Activated naive CD4-positive, alpha-beta T cell treated with anti-CD3 and anti-CD28 coated beads for 36 hours (primary cell): ENCODE measurements around the gene BLTP3A. TPM values are rescaled to one million over a fixed set of nuclear protein-coding genes. Genes with fewer than 3 reads are reported as not detected.
"Not testable (repeated sequence)": the region's sequence is repeated elsewhere in the genome, so short reads cannot be mapped to it uniquely, and the experiment has no call there.

Source experiments
- CTCF ChIA-PET: fragments of 350-600 bp; sonication (Branson Sonifier 250); formaldehyde crosslinking; loops from one replicate; lab custom pipeline; 2021; ENCODE audit warnings: antibody characterized with exemption; lab: Charles Lee
- DNase-seq: peaks from one replicate; pipeline ENCODE4 v3.0.0-alpha.2; 2020
- H3K27ac Mint-ChIP-seq: one replicate; pipeline ENCODE4 v1.8.0; 2021; ENCODE audit warnings: mild to moderate bottlenecking, mixed read lengths
- H3K27me3 Mint-ChIP-seq: one replicate; pipeline ENCODE4 v1.8.0; 2021; ENCODE audit warnings: low read depth, mixed read lengths
- H3K36me3 Mint-ChIP-seq: one replicate; pipeline ENCODE4 v1.8.0; 2021; ENCODE audit warnings: low read depth, mixed read lengths
- H3K4me1 Mint-ChIP-seq: one replicate; pipeline ENCODE4 v1.8.0; 2021; ENCODE audit warnings: low read depth, mixed read lengths
- H3K4me3 Mint-ChIP-seq: one replicate; pipeline ENCODE4 v1.8.0; 2021; ENCODE audit warnings: mild to moderate bottlenecking, moderate library complexity, mixed read lengths
- H3K9me3 Mint-ChIP-seq: one replicate; pipeline ENCODE4 v1.8.0; 2021; ENCODE audit warnings: mixed read lengths
- intact Hi-C: fragments of 100-400 bp; cut with micrococcal nuclease; formaldehyde crosslinking; loops from one replicate; pipeline ENCODE4 v1.15.1; 2023
- total RNA-seq, 2 experiments: library from RNA; stranded (reverse); gene quantifications; one replicate each; pipeline ENCODE4 v1.2.3, GENCODE V29; 2021

BLTP3A gene
- total RNA-seq, 2 experiments from 2014 or later = 17.0 to 17.9 TPM

GRCh38 chr6:34813028-34813713, 21.3 kb downstream of the BLTP3A start:
- H3K4me1 Mint-ChIP-seq = peaks cover 23% of the 10 kb centered on the region
- DNase-seq = no peak
- intact Hi-C loops = no loop called here
- H3K4me3 Mint-ChIP-seq = no peak overlapping the region
- H3K27me3 Mint-ChIP-seq = no peaks in the 10 kb centered on the region
- H3K36me3 Mint-ChIP-seq = no peaks in the 10 kb centered on the region
- no peaks in the 10 kb centered on the region for H3K9me3 Mint-ChIP-seq
- no peak overlapping the region for H3K27ac Mint-ChIP-seq
- CTCF ChIA-PET = no interaction called here

GRCh38 chr6:34816635-34817301, 24.9 kb downstream of the BLTP3A start:
- no peak overlapping the region for H3K27ac Mint-ChIP-seq
- no peak for DNase-seq
- H3K27me3 Mint-ChIP-seq = no peaks in the 10 kb centered on the region
- H3K4me1 Mint-ChIP-seq = peaks cover 11% of the 10 kb centered on the region
- CTCF ChIA-PET = no interaction called here
- intact Hi-C loops = no loop called here
- H3K9me3 Mint-ChIP-seq = no peaks in the 10 kb centered on the region
- no peak overlapping the region for H3K4me3 Mint-ChIP-seq
- H3K36me3 Mint-ChIP-seq = no peaks in the 10 kb centered on the region

- H3K4me3 Mint-ChIP-seq = no peak overlapping the region
- H3K27me3 Mint-ChIP-seq = no peaks in the 10 kb centered on the region
- H3K9me3 Mint-ChIP-seq = no peaks in the 10 kb centered on the region
- DNase-seq = no peak
- CTCF ChIA-PET = no interaction called here
- H3K36me3 Mint-ChIP-seq = no peaks in the 10 kb centered on the region
- peaks cover 10% of the 10 kb centered on the region for H3K4me1 Mint-ChIP-seq
- H3K27ac Mint-ChIP-seq = no peak overlapping the region
- intact Hi-C loops = no loop called here
These were observed 25.6 kb downstream of the BLTP3A start for GRCh38 chr6:34817446-34817845.

- H3K27me3 Mint-ChIP-seq, H3K27ac Mint-ChIP-seq, DNase-seq, intact Hi-C loops, H3K36me3 Mint-ChIP-seq, H3K4me1 Mint-ChIP-seq, H3K9me3 Mint-ChIP-seq, CTCF ChIA-PET, H3K4me3 Mint-ChIP-seq: not testable (repeated sequence)
These were observed 27.1 kb downstream of the BLTP3A start for GRCh38 chr6:34818872-34819570.

- Mint-ChIP-seq H3K27me3 (no peaks in the 10 kb centered on the region), H3K4me3 (no peak overlapping the region), H3K27ac (no peak overlapping the region), H3K9me3 (no peaks in the 10 kb centered on the region), H3K4me1 (peaks cover 8% of the 10 kb centered on the region), H3K36me3 (peaks cover 7% of the 10 kb centered on the region)
- CTCF ChIA-PET = interaction anchor here (0.6 kb wide), 1 partner anchor 64 kb away, joined by 4 read pairs; no protein-coding TSS in a partner anchor
- DNase-seq = no peak
- intact Hi-C loops = no loop called here
These were observed 27.9 kb downstream of the BLTP3A start for GRCh38 chr6:34819571-34820480.

GRCh38 chr6:34829137-34829536, 37.3 kb downstream of the BLTP3A start:
- CTCF ChIA-PET = interaction anchor here (0.7 to 0.8 kb wide), 2 partner anchors 18 to 105 kb away, joined by 5 read pairs; no protein-coding TSS in a partner anchor
- H3K9me3 Mint-ChIP-seq = no peaks in the 10 kb centered on the region
- intact Hi-C loops = no loop called here
- peaks cover 13% of the 10 kb centered on the region for H3K36me3 Mint-ChIP-seq
- H3K4me3 Mint-ChIP-seq = no peak overlapping the region
- no peaks in the 10 kb centered on the region for H3K27me3 Mint-ChIP-seq
- no peak for DNase-seq
- H3K27ac Mint-ChIP-seq = no peak overlapping the region
- H3K4me1 Mint-ChIP-seq = no peaks in the 10 kb centered on the region

- CTCF ChIA-PET = interaction anchor here (1.2 kb wide), 1 partner anchor 76 kb away, joined by 3 read pairs; the partner anchor contains the start of gene SNRPC
- Mint-ChIP-seq H3K4me3 (no peak overlapping the region), H3K27ac (no peak overlapping the region), H3K9me3 (no peaks in the 10 kb centered on the region), H3K36me3 (peaks cover 18% of the 10 kb centered on the region), H3K4me1 (peaks cover 2% of the 10 kb centered on the region), H3K27me3 (no peaks in the 10 kb centered on the region)
- no peak for DNase-seq
- intact Hi-C loops = no loop called here
These were observed 41.1 kb downstream of the BLTP3A start for GRCh38 chr6:34832942-34833341.

GRCh38 chr6:34834789-34835518, 43.1 kb downstream of the BLTP3A start:
- DNase-seq = no peak
- peaks cover 22% of the 10 kb centered on the region for H3K36me3 Mint-ChIP-seq
- no peak overlapping the region for H3K4me3 Mint-ChIP-seq
- no peak overlapping the region for H3K27ac Mint-ChIP-seq
- CTCF ChIA-PET = no interaction called here
- peaks cover 2% of the 10 kb centered on the region for H3K4me1 Mint-ChIP-seq
- intact Hi-C loops = no loop called here
- H3K27me3 Mint-ChIP-seq = no peaks in the 10 kb centered on the region
- H3K9me3 Mint-ChIP-seq = no peaks in the 10 kb centered on the region

GRCh38 chr6:34836008-34836407, 44.1 kb downstream of the BLTP3A start:
- DNase-seq = no peak
- CTCF ChIA-PET = interaction anchor here (0.6 kb wide), 1 partner anchor 65 kb away, joined by 3 read pairs; no protein-coding TSS in a partner anchor
- no peak overlapping the region for H3K27ac Mint-ChIP-seq
- intact Hi-C loops = no loop called here
- no peak overlapping the region for H3K4me3 Mint-ChIP-seq
- peaks cover 22% of the 10 kb centered on the region for H3K36me3 Mint-ChIP-seq
- no peaks in the 10 kb centered on the region for H3K27me3 Mint-ChIP-seq
- peaks cover 2% of the 10 kb centered on the region for H3K4me1 Mint-ChIP-seq
- no peaks in the 10 kb centered on the region for H3K9me3 Mint-ChIP-seq

GRCh38 chr6:34836451-34836850, 44.6 kb downstream of the BLTP3A start:
- no peaks in the 10 kb centered on the region for H3K9me3 Mint-ChIP-seq
- H3K27ac Mint-ChIP-seq = no peak overlapping the region
- CTCF ChIA-PET = no interaction called here

GRCh38 chr6:34837528-34837927, 45.6 kb downstream of the BLTP3A start:
- CTCF ChIA-PET = interaction anchor here (0.6 kb wide), 1 partner anchor 302 kb away, joined by 3 read pairs; no protein-coding TSS in a partner anchor
- Mint-ChIP-seq H3K9me3 (no peaks in the 10 kb centered on the region), H3K4me1 (peaks cover 2% of the 10 kb centered on the region), H3K27ac (no peak overlapping the region), H3K27me3 (no peaks in the 10 kb centered on the region), H3K36me3 (peaks cover 22% of the 10 kb centered on the region), H3K4me3 (no peak overlapping the region)
- intact Hi-C loops = no loop called here
- no peak for DNase-seq

More at GRCh38 chr6:34836451-34836850, 44.6 kb downstream of the BLTP3A start:
- peaks cover 22% of the 10 kb centered on the region for H3K36me3 Mint-ChIP-seq
- intact Hi-C loops = no loop called here
- H3K4me1 Mint-ChIP-seq = peaks cover 2% of the 10 kb centered on the region
- no peak for DNase-seq
- H3K27me3 Mint-ChIP-seq = no peaks in the 10 kb centered on the region
- no peak overlapping the region for H3K4me3 Mint-ChIP-seq
